GM10266 (cell line): ENCODE data around the gene TRPC4AP.

Experiments
- DNase-seq: peaks from one replicate; pipeline ENCODE4 v3.0.0; 2012; ENCODE audit errors: extremely low spot score
- TF ChIP-seq, protein P1 (sequence below): IDR thresholded peaks from 2 replicates; pipeline ENCODE4 v1.5.1; 2012; ENCODE audit warnings: mild to moderate bottlenecking, low read depth; ENCODE audit not compliant: control insufficient read depth, insufficient read depth; ENCODE audit errors: missing control alignments

Gene TRPC4AP

DNA sequence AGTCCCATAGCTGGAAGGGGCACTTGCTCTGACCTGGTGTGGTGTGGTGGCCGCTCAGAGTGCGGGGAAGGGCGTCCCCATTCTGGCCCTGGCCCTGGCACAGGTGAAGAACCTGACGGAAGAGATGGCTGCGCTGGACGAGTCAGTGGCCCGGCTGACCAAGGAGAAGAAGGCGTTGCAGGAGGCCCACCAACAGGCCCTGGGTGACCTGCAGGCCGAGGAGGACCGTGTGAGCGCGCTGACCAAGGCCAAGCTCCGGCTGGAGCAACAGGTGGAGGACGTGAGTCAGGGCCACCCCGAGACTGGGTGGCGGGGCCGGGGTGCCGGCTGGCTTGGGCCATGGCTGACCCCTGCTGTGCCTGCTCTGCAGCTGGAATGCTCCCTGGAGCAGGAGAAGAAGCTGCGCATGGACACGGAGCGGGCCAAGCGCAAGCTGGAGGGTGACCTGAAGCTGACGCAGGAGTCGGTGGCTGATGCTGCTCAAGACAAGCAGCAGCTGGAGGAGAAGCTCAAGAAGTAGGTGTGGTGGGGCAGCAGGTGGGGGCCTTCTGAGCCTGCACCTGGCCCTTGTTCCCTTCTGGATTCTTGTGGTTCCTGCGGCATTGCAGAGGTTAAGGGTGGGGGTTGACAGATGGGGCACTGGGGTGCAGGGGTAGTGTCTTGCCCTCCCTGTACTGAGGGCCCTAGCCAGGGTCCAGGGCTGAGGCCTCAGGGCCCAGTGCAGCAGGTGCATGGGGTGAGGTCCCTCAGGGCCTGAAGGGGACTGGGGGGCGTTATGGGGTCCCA lies 96.2 kb downstream of the TRPC4AP start:
- TF ChIP-seq, protein P1, sequence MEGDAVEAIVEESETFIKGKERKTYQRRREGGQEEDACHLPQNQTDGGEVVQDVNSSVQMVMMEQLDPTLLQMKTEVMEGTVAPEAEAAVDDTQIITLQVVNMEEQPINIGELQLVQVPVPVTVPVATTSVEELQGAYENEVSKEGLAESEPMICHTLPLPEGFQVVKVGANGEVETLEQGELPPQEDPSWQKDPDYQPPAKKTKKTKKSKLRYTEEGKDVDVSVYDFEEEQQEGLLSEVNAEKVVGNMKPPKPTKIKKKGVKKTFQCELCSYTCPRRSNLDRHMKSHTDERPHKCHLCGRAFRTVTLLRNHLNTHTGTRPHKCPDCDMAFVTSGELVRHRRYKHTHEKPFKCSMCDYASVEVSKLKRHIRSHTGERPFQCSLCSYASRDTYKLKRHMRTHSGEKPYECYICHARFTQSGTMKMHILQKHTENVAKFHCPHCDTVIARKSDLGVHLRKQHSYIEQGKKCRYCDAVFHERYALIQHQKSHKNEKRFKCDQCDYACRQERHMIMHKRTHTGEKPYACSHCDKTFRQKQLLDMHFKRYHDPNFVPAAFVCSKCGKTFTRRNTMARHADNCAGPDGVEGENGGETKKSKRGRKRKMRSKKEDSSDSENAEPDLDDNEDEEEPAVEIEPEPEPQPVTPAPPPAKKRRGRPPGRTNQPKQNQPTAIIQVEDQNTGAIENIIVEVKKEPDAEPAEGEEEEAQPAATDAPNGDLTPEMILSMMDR, result no peak
- no peak for DNase-seq

DNA sequence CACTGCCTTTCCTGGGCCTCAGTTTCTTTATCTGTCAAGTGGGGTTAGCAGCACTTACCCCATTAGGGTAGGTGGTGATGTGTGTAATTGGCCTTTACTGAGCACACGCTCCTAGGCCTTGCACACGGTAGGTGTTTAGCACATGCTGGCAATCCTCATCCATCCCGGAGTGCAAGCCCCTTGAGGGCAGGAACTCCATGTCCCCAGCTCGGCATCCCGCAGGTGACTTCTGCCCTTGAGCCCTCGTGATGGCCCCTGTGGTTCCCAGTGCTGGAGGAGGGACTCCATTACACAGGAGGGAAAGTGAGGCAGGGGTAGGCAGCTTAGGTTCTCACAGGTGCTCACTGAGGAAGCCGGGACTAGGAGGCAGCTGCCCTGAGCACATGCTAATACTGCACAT lies 96.9 kb downstream of the TRPC4AP start:
- TF ChIP-seq, protein P1, result no peak
- DNase-seq, result no peak

DNA sequence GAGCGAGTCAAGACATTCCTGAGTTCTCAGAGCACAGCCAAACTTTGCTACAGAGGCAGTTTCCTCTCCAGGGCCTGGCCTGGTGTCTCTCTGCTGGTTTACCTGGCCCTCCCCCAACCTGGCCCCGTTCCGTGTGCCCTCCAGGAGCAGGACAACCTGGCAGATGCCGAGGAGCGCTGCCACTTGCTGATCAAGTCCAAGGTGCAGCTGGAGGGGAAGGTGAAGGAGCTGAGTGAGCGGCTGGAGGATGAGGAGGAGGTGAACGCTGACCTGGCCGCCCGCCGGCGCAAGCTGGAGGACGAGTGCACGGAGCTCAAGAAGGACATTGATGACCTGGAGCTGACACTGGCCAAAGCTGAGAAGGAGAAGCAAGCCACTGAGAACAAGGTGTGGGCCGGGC lies 97.4 kb downstream of the TRPC4AP start:
- TF ChIP-seq, protein P1, result no peak
- DNase-seq, result no peak

DNA sequence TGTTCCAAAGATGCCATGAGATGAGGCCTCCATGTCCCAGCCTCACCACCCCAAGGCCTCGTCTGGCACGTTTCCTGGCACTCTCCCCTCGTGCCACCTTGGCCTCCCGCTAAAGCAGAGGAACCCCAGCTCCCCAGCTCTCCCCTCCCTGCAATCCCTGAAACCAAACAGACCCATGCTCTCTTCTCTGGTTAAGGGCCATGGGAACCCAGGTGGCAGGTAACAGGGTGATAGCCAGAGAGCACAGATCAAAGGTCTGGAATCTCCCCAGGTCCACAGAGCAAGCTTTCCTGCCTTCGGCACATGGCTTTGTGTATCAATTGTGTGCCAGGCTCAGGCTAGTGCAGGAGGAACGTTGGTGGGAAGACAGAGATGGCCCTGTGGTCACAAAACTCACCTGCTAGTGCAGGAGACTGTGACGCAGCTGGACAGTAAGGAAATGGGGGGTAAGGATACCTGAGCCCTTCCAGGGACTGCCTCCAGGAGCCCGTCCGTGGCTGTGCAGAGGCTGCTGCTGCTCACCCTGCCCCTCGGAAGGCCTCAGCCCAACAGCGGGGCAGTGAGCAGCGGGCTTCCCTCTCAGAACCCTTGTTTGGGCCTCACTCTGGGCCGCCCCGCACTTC lies 98.0 kb downstream of the TRPC4AP start:
- TF ChIP-seq, protein P1, result no peak
- no peak for DNase-seq

DNA sequence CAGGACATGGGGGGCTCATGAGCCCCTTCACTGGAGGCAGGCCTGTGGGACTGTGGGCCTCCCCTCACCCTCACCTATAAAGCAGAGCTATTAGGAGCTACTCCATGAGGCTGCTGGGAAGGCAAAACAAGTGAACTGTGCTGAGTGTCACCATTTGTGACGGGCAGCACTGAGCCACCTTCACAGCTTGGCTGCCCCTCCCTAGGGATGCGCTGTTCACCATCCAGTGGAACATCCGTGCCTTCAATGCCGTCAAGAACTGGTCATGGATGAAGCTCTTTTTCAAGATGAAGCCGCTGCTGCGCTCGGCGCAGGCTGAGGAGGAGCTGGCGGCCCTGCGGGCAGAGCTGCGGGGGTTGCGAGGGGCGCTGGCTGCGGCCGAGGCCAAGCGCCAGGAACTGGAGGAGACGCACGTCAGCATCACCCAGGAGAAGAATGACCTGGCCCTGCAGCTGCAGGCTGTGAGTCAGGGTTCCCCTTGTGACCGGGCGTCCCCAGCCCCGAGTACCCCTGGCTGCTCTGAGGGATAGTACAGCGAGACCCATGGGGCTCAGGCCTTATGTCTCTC lies 98.6 kb downstream of the TRPC4AP start:
- TF ChIP-seq, protein P1, result no peak

DNA sequence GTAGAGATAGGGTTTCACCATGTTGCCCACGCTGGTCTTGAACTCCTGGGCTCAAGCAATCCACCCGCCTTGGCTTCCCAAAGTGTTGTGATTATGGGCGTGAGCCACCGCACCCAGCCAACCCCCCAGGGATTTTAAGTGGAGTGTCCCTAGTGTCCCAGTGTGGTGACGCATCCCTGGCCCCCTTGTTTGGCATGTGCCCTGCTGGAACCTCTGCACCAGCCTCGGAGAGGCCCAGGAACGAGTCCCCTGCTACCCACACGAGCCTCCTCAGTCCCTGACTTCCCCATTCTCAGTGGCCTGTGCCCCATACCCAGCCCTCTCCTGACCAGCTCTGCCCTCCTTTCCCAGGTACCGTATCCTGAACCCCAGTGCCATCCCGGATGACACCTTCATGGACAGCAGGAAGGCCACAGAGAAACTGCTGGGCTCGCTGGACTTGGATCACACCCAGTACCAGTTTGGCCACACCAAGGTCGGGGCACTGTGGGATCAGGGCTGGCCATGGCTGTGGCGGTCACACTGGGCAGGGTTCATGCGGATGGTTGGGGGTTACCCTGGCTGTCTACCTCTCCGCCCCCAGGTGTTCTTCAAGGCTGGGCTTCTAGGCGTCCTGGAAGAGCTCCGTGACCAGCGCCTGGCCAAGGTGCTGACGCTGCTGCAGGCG lies 99.7 kb downstream of the TRPC4AP start:
- TF ChIP-seq, protein P1, result no peak
- no peak for DNase-seq

More for the DNA sequence above, 98.6 kb downstream of the TRPC4AP start:
- no peak for DNase-seq
